AG09309 (cell line): Measurements from ENCODE around the gene RRP36.

Source experiments
- DNase-seq: peaks from one replicate; pipeline ENCODE4 v3.0.0-alpha.2; 2010; ENCODE audit warnings: low read depth
- H3K4me3 ChIP-seq: 2 replicates; pipeline ENCODE4 v1.5.1; 2011; ENCODE audit warnings: mild to moderate bottlenecking, low read depth, low read length, moderate library complexity; ENCODE audit not compliant: control insufficient read depth
- CTCF ChIP-seq: IDR thresholded peaks from 2 replicates; pipeline ENCODE4 v1.5.1; 2011; ENCODE audit warnings: mild to moderate bottlenecking, low read depth, low read length, inconsistent platforms; ENCODE audit not compliant: insufficient read depth, control insufficient read depth; ENCODE audit errors: missing control alignments

RRP36 gene

DNA sequence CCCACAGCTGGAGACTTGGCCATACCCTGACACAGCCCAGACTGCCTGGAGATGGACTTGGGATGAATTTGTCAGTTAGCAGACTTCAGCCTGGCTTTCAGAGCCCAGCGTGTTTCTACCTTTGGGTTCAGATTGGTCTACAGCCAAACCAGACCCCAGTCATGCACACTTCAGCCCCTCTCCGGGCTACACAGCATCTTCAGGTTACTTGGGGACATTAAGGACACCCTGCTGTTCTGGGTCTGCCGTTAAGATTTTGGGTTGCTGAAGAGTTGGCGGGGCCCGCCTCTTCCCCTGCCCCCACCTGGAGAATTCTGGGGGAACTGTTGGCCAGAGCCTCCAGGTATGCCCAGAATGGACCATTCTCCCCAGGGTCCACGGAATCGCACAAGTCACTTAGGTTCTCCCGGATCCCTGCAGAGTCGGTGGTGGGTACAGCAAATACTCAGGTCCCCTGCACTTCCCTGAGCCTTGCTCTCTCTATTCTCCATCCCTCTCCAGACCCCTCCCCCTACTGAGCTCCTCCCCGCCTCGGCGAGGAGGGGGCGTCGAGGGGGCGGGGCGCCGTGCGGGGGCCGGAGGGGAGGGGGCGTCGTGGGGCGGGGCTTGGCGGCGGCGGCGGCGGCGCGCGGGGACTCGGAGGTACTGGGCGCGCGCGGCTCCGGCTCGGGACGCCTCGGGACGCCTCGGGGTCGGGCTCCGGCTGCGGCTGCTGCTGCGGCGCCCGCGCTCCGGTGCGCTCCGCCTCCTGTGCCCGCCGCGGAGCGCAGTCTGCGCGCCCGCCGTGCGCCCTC lies 54.4 kb downstream of the RRP36 start, which contains the start of gene PTK7:
Gene PTK7, plus strand, starts transcription at position 645 of the 794 bp plus-strand sequence. CDS start 175 bp downstream, outside the sequence.
- peak within 1 kb of the TSS; percentile 69 for H3K4me3 ChIP-seq
- no peak for DNase-seq
- no peak for TF ChIP-seq CTCF

GRCh38 chr6:43076464-43077332 lies 55.3 kb downstream of the RRP36 start:
- DNase-seq = no peak
- H3K4me3 ChIP-seq = peak overlapping the region; percentile 69
- TF ChIP-seq CTCF = no peak

GRCh38 chr6:43077333-43077809 lies 55.9 kb downstream of the RRP36 start:
- no peak for DNase-seq
- H3K4me3 ChIP-seq = peak overlapping the region; percentile 69
- no peak for TF ChIP-seq CTCF

DNA sequence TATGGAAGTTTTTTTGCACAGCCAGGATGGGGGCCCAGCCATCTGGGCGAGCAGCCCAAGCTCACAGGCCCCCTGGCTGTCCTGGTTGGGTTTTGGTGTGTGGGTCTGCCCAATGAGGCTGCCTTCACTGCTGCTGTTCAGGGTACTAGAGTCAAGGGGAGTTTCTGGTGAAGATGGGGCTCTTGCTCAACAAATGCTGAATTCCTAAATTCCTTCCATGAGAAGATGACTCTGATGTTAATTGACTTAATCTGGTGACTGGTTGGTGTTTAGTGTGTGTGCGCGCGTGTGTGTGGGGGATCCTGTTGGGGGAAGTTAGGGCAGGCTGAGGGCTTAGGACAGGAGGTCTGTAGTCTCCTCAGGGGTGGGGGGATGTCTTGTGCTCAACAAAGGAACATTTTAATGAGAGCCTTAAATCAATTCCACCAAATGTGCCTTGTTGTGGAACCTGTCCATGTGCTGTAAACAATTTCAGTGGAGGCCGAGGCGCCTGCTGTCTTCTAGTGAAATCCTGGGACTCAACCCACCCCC lies 56.6 kb downstream of the RRP36 start:
- TF ChIP-seq CTCF = peak; percentile 6
- peak overlapping the region; percentile 69 for H3K4me3 ChIP-seq
- DNase-seq = peak; percentile 67

DNA sequence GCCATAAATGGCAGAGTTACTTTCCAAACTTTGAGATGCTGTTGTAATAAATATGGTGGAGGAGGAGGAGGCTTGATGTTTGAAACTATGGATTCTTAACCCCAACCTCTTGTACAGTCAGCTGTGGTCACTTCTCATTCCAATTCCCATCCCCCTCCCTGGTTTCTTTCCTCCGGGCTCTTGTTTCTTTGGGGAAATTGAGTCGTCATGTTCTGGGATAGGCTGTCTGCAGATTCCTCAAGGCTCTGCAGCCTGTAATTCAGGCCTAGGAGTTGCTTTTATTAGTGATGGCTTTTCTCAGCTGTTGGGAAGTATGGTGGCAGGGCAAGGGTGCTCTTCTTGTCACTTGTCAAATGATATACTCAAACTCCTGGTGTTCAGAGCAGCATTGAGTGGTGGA lies 57.3 kb downstream of the RRP36 start:
- peak overlapping the region; percentile 69; the same call in 1 of the 2 replicates for H3K4me3 ChIP-seq
- no peak for TF ChIP-seq CTCF
- DNase-seq = peak; percentile 81
